PC-3 (cell line): ENCODE data around the gene GABRA6. TPM values are rescaled to one million over a fixed set of nuclear protein-coding genes. Genes with fewer than 3 reads are reported as not detected.

Experiments used
- ATAC-seq: fragments of 200-7000 bp; cut with Tn5 transposase; 2 replicates; pipeline ENCODE4 v1.9.1; 2020; ENCODE audit warnings: mild to moderate bottlenecking, moderate library complexity
- BruUV-seq: library from RNA; stranded (reverse); fragments of 400-500 nt; replicated peaks from 2 replicates; lab custom pipeline; 2021; lab: Mats Ljungman, UMichigan
- CTCF ChIA-PET: fragments of 300-600 bp; sonication (Branson Sonifier 250); formaldehyde crosslinking; loops from one replicate; lab custom pipeline; 2022; ENCODE audit warnings: antibody characterized with exemption; lab: Charles Lee
- POLR2A ChIA-PET: fragments of 300-600 bp; sonication (Branson Sonifier 250); formaldehyde crosslinking; loops from one replicate; lab custom pipeline; 2022; ENCODE audit warnings: antibody characterized with exemption; ENCODE audit not compliant: unreplicated experiment; lab: Charles Lee
- DNase-seq: peaks from one replicate; pipeline ENCODE4 v3.0.0-alpha.2; 2015
- H2AFZ ChIP-seq: fragments of 300-600 bp; sonication (generic); 2 replicates; pipeline ENCODE4 v1.6.0; 2016; ENCODE audit warnings: antibody characterized with exemption, low read length
- H3F3A ChIP-seq: fragments of 300-600 bp; sonication (generic); one replicate; pipeline ENCODE4 v1.6.0; 2017; ENCODE audit warnings: antibody characterized with exemption, low read length, control low read depth, mild to moderate bottlenecking; ENCODE audit not compliant: unreplicated experiment
- H3K27ac ChIP-seq: fragments of 300-600 bp; sonication (generic); 2 replicates; pipeline ENCODE4 v1.5.1; 2016; ENCODE audit warnings: mild to moderate bottlenecking, low read length
- H3K27me3 ChIP-seq: fragments of 300-600 bp; sonication (generic); 2 replicates; pipeline ENCODE4 v1.6.1; 2016; ENCODE audit warnings: low read length, mixed read lengths
- H3K36me3 ChIP-seq: fragments of 300-600 bp; sonication (generic); 2 replicates; pipeline ENCODE4 v1.6.1; 2016; ENCODE audit warnings: low read depth, mixed run types, low read length, mixed read lengths
- H3K4me1 ChIP-seq: fragments of 300-600 bp; sonication (generic); 2 replicates; pipeline ENCODE4 v1.5.1; 2016; ENCODE audit warnings: low read length; ENCODE audit not compliant: insufficient read depth
- H3K4me2 ChIP-seq: fragments of 300-600 bp; sonication (generic); 2 replicates; pipeline ENCODE4 v1.6.0; 2016; ENCODE audit warnings: low read length
- H3K4me3 ChIP-seq: fragments of 300-600 bp; sonication (generic); 2 replicates; pipeline ENCODE4 v1.5.1; 2016; ENCODE audit warnings: mild to moderate bottlenecking, low read length, mixed read lengths
- H3K79me2 ChIP-seq: fragments of 300-600 bp; sonication (generic); 2 replicates; pipeline ENCODE4 v1.6.1; 2017; ENCODE audit warnings: low read length, mixed read lengths
- H3K9ac ChIP-seq: fragments of 300-600 bp; sonication (generic); 2 replicates; pipeline ENCODE4 v1.6.0; 2016; ENCODE audit warnings: mild to moderate bottlenecking, low read length
- H3K9me2 ChIP-seq: fragments of 300-600 bp; sonication (generic); replicated peaks from 2 replicates; pipeline ENCODE4 v1.6.1; 2016; ENCODE audit warnings: mixed run types, low read length, mixed read lengths
- H3K9me3 ChIP-seq: fragments of 300-600 bp; sonication (generic); 2 replicates; pipeline ENCODE4 v1.6.1; 2016; ENCODE audit warnings: low read length, mixed read lengths
- H4K20me1 ChIP-seq: fragments of 300-600 bp; sonication (generic); 2 replicates; pipeline ENCODE4 v1.6.1; 2016; ENCODE audit warnings: low read length, mixed read lengths
- EZH2 ChIP-seq: fragments of 300-600 bp; sonication (generic); IDR thresholded peaks from one replicate; pipeline ENCODE4 v1.6.1; 2017; ENCODE audit warnings: antibody characterized with exemption, mild to moderate bottlenecking, low read length; ENCODE audit not compliant: unreplicated experiment
- EZH2phosphoT487 ChIP-seq: fragments of 300-600 bp; sonication (generic); IDR thresholded peaks from 2 replicates; pipeline ENCODE4 v1.6.1; 2018; ENCODE audit warnings: mild to moderate bottlenecking, antibody characterized with exemption, low read length, borderline replicate concordance
- intact Hi-C: fragments of 100-400 bp; cut with micrococcal nuclease; formaldehyde crosslinking; loops from 2 replicates; pipeline ENCODE4 v1.9.0; 2023
- total RNA-seq: library from RNA; depleted of rRNA; stranded (reverse); fragments of >200 nt; gene quantifications from 2 replicates; pipeline ENCODE4 v1.2.3, GENCODE V29; 2014
- TF ChIP-seq, protein P1 (sequence below): fragments of 300-600 bp; sonication (generic); conservative IDR thresholded peaks from 2 replicates; pipeline ENCODE4 v1.5.1; 2017; ENCODE audit warnings: antibody characterized with exemption, low read depth, mild to moderate bottlenecking, low read length

GABRA6 gene
- total RNA-seq, 1 experiment from 2014 or later = not detected

GRCh38 chr5:161744276-161744675 is 58.8 kb downstream of the GABRA6 start:
- CTCF ChIA-PET = no interaction called here
- H3K9me3 ChIP-seq = no peaks in the 10 kb centered on the region
- POLR2A ChIA-PET = no interaction called here

DNA sequence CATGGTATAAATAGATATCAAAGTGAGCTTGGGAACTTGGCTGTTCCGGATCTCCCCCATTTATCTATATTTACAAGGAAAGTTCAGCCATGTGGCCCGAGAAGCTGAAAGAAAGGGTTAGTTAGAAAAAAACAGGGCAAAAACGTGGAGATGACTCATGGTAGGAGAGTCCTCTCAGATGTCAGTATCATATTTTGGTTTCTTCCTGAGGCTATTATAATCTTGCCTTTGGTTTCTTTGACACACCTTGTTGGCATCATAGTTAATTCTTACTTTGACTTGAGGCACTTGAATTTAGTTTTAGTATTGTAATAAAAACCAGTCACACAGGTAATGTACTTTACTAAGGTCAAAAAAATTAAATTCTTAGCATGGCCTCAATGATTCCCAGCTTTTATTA is 59.9 kb downstream of the GABRA6 start:
- no peak for ATAC-seq
- intact Hi-C loops = no loop called here
- peak; percentile 48 for DNase-seq

More at GRCh38 chr5:161744276-161744675, 58.8 kb downstream of the GABRA6 start:
- no peaks in the 10 kb centered on the region for H3K27me3 ChIP-seq
- ATAC-seq (no peak), DNase-seq (no peak)
- no peak overlapping the region for H3K4me2 ChIP-seq
- H4K20me1 ChIP-seq = no peaks in the 10 kb centered on the region
- no peaks in the 10 kb centered on the region for H3F3A ChIP-seq
- TF ChIP-seq, protein P1, sequence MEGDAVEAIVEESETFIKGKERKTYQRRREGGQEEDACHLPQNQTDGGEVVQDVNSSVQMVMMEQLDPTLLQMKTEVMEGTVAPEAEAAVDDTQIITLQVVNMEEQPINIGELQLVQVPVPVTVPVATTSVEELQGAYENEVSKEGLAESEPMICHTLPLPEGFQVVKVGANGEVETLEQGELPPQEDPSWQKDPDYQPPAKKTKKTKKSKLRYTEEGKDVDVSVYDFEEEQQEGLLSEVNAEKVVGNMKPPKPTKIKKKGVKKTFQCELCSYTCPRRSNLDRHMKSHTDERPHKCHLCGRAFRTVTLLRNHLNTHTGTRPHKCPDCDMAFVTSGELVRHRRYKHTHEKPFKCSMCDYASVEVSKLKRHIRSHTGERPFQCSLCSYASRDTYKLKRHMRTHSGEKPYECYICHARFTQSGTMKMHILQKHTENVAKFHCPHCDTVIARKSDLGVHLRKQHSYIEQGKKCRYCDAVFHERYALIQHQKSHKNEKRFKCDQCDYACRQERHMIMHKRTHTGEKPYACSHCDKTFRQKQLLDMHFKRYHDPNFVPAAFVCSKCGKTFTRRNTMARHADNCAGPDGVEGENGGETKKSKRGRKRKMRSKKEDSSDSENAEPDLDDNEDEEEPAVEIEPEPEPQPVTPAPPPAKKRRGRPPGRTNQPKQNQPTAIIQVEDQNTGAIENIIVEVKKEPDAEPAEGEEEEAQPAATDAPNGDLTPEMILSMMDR = no peak
- TF ChIP-seq EZH2 (no peak), EZH2phosphoT487 (no peak)
- no peak overlapping the region for H3K27ac ChIP-seq
- no peaks in the 10 kb centered on the region for H3K9me2 ChIP-seq
- no TSS peak for BruUV-seq
- no peak overlapping the region for H2AFZ ChIP-seq
- no peaks in the 10 kb centered on the region for H3K4me1 ChIP-seq
- intact Hi-C loops = no loop called here
- no peaks in the 10 kb centered on the region for H3K36me3 ChIP-seq
- H3K4me3 ChIP-seq = no peak overlapping the region
- no peaks in the 10 kb centered on the region for H3K79me2 ChIP-seq
- H3K9ac ChIP-seq = no peak overlapping the region

DNA sequence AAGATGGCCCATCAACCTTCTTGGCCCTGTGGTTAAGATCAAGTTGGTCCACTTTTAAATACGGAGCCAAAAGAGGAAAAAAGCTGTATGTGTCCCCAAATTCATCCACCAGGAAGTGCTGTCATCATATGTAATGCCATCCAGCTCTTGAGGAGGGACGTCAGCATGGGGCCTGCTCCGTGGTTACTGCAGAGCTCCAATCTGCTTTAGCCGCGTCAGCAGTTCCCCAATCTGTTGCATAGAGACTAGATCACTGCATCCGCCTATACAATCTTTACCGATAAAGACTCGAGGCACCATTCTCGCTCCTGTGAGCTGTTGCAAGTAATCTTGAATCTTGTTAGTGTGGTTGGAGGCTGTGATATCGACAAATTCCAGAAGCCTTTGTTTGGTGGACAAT is 65.7 kb downstream of the GABRA6 start:
- Histone ChIP-seq H3K9me3 (peaks cover 7% of the 10 kb centered on the region; the same call in 1 of the 2 replicates), H3K9me2 (no peaks in the 10 kb centered on the region), H3K79me2 (no peaks in the 10 kb centered on the region), H3K4me2 (no peak overlapping the region), H3F3A (no peaks in the 10 kb centered on the region), H2AFZ (no peak overlapping the region), H3K4me1 (no peaks in the 10 kb centered on the region), H4K20me1 (no peaks in the 10 kb centered on the region), H3K27ac (no peak overlapping the region), H3K36me3 (no peaks in the 10 kb centered on the region), H3K4me3 (no peak overlapping the region), H3K27me3 (no peaks in the 10 kb centered on the region), H3K9ac (no peak overlapping the region)
- intact Hi-C loops = no loop called here
- POLR2A ChIA-PET = no interaction called here
- CTCF ChIA-PET = no interaction called here
- no peak for TF ChIP-seq EZH2phosphoT487
- TF ChIP-seq, protein P1 = no peak
- no peak for TF ChIP-seq EZH2
- ATAC-seq (no peak), DNase-seq (no peak)
- BruUV-seq = no TSS peak

More for the DNA sequence above, 59.9 kb downstream of the GABRA6 start:
- no peak overlapping the region for H3K4me2 ChIP-seq
- no peak overlapping the region for H3K27ac ChIP-seq
- H3K9ac ChIP-seq = no peak overlapping the region
- H3K79me2 ChIP-seq = no peaks in the 10 kb centered on the region
- ChIA-PET CTCF (no interaction called here), POLR2A (no interaction called here)
- no peak overlapping the region for H3K4me3 ChIP-seq
- no TSS peak for BruUV-seq
- no peaks in the 10 kb centered on the region for H3F3A ChIP-seq
- no peaks in the 10 kb centered on the region for H3K9me2 ChIP-seq
- H3K27me3 ChIP-seq = no peaks in the 10 kb centered on the region
- H2AFZ ChIP-seq = no peak overlapping the region
- no peaks in the 10 kb centered on the region for H4K20me1 ChIP-seq
- TF ChIP-seq EZH2phosphoT487 = no peak
- no peak for TF ChIP-seq EZH2
- TF ChIP-seq, protein P1 = no peak
- no peaks in the 10 kb centered on the region for H3K9me3 ChIP-seq
- H3K4me1 ChIP-seq = no peaks in the 10 kb centered on the region
- H3K36me3 ChIP-seq = no peaks in the 10 kb centered on the region
